HEK293 (cell line): ENCODE measurements around the gene NPAS2.

ENCODE experiments used
- YY1 ChIP-seq: fragments of 450-650 bp; formaldehyde crosslinking; IDR thresholded peaks from 2 replicates; pipeline ENCODE4 v1.5.1; 2018; ENCODE audit warnings: missing biosample characterization, missing genetic modification characterization
- ZNF23 ChIP-seq: fragments of 450-650 bp; formaldehyde crosslinking; IDR thresholded peaks from 2 replicates; pipeline ENCODE4 v1.5.1; 2016; ENCODE audit warnings: missing biosample characterization, missing genetic modification characterization, borderline replicate concordance
- ZNF266 ChIP-seq: fragments of 450-650 bp; formaldehyde crosslinking; IDR thresholded peaks from 2 replicates; pipeline ENCODE4 v1.5.1; 2016; ENCODE audit warnings: missing biosample characterization, missing genetic modification characterization, low read depth
- ZNF544 ChIP-seq: fragments of 450-650 bp; formaldehyde crosslinking; IDR thresholded peaks from 2 replicates; pipeline ENCODE4 v1.5.0; 2017; ENCODE audit warnings: missing biosample characterization, missing genetic modification characterization
- ZNF561 ChIP-seq: fragments of 450-650 bp; IDR thresholded peaks from 2 replicates; pipeline ENCODE4 v1.5.1; 2018; ENCODE audit warnings: missing biosample characterization, missing genetic modification characterization, borderline replicate concordance
- TF ChIP-seq, protein P1 (sequence below): fragments of 450-650 bp; formaldehyde crosslinking; optimal IDR thresholded peaks from 2 replicates; pipeline ENCODE3; 2016; ENCODE audit warnings: missing biosample characterization, mild to moderate bottlenecking, missing genetic modification characterization
- TF ChIP-seq, protein P2 (sequence below): fragments of 450-650 bp; formaldehyde crosslinking; IDR thresholded peaks from 2 replicates; pipeline ENCODE4 v1.5.1; 2016; ENCODE audit warnings: missing biosample characterization, missing genetic modification characterization

DNA sequence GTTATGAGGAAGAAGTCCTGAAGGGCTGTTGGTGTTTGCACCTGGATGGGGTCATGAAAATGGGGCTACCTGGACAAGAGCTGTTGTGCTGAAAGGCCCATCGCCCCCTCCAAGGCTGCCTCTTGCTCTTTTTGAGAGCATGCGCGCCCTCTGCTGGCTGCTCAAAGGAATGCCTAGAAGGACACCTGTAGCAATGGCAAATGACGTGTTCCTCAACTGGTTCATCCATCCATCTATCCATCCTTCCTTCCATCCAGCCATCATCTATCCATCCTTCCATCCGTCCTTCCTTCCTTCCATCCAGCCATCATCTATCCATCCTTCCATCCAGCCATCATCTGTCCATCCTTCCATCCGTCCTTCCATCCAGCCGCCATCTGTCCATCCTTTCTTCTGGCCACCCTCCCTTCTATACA is 165.0 kb downstream of the NPAS2 start:
- no peak for TF ChIP-seq ZNF23
- no peak for TF ChIP-seq ZNF544 (tag by site-specific recombination)
- TF ChIP-seq ZNF561 (tag by site-specific recombination): no peak
- TF ChIP-seq, protein P1, sequence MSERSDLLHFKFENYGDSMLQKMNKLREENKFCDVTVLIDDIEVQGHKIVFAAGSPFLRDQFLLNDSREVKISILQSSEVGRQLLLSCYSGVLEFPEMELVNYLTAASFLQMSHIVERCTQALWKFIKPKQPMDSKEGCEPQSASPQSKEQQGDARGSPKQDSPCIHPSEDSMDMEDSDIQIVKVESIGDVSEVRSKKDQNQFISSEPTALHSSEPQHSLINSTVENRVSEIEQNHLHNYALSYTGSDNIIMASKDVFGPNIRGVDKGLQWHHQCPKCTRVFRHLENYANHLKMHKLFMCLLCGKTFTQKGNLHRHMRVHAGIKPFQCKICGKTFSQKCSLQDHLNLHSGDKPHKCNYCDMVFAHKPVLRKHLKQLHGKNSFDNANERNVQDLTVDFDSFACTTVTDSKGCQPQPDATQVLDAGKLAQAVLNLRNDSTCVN (tag by site-specific recombination): no peak
- TF ChIP-seq, protein P2, sequence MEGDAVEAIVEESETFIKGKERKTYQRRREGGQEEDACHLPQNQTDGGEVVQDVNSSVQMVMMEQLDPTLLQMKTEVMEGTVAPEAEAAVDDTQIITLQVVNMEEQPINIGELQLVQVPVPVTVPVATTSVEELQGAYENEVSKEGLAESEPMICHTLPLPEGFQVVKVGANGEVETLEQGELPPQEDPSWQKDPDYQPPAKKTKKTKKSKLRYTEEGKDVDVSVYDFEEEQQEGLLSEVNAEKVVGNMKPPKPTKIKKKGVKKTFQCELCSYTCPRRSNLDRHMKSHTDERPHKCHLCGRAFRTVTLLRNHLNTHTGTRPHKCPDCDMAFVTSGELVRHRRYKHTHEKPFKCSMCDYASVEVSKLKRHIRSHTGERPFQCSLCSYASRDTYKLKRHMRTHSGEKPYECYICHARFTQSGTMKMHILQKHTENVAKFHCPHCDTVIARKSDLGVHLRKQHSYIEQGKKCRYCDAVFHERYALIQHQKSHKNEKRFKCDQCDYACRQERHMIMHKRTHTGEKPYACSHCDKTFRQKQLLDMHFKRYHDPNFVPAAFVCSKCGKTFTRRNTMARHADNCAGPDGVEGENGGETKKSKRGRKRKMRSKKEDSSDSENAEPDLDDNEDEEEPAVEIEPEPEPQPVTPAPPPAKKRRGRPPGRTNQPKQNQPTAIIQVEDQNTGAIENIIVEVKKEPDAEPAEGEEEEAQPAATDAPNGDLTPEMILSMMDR: peak; percentile 91
- TF ChIP-seq YY1 (tag by site-specific recombination): no peak
- TF ChIP-seq ZNF266 (tag by site-specific recombination): no peak
